CD4-positive, alpha-beta memory T cell (primary cell): ENCODE results near the gene CASS4. TPM values are rescaled to one million over a fixed set of nuclear protein-coding genes. Genes with fewer than 3 reads are reported as not detected.

Experiments used
- CTCF ChIA-PET: fragments of 350-600 bp; sonication (Branson Sonifier 250); formaldehyde crosslinking; loops from one replicate; lab custom pipeline; 2021; ENCODE audit warnings: inconsistent platforms; ENCODE audit not compliant: partially characterized antibody; lab: Charles Lee
- POLR2A ChIA-PET: fragments of 350-600 bp; sonication (Branson Sonifier 250); formaldehyde crosslinking; loops from one replicate; lab custom pipeline; 2021; ENCODE audit not compliant: partially characterized antibody; lab: Charles Lee
- DNase-seq, 5 donors: peaks; one replicate each; pipeline versions ENCODE4 v3.0.0 to v3.0.0-alpha.2; 2020 to 2022; ENCODE audit warnings: mixed read lengths in 1 of 5
- H3K27ac ChIP-seq: one replicate; pipeline ENCODE4 v1.7.0; 2013; ENCODE audit warnings: low read depth, low read length
- H3K27me3 ChIP-seq: 2 replicates; pipeline ENCODE4 v1.7.0; 2013; ENCODE audit warnings: mild to moderate bottlenecking, low read length, moderate library complexity; ENCODE audit not compliant: insufficient read depth
- H3K36me3 ChIP-seq: 2 replicates; pipeline ENCODE4 v1.7.0; 2013; ENCODE audit warnings: mild to moderate bottlenecking, low read length, moderate library complexity; ENCODE audit not compliant: insufficient read depth
- H3K4me1 ChIP-seq: 2 replicates; pipeline ENCODE4 v1.7.0; 2013; ENCODE audit warnings: mild to moderate bottlenecking, low read length, moderate library complexity; ENCODE audit not compliant: insufficient read depth
- H3K4me3 ChIP-seq, 2 donors: one replicate each; pipeline ENCODE4 v1.7.0; 2013; ENCODE audit warnings: low read length in 2 of 2, mild to moderate bottlenecking in 1 of 2
- H3K9me3 ChIP-seq, 2 donors: one replicate each; pipeline ENCODE4 v1.7.0; 2013; ENCODE audit warnings: low read length in 2 of 2, control low read depth in 1 of 2; ENCODE audit not compliant: control insufficient read depth in 1 of 2
- H3K27ac Mint-ChIP-seq, 7 donors: one replicate each; pipeline ENCODE4 v1.8.0; 2020 to 2021; ENCODE audit warnings: mixed read lengths in 7 of 7, mild to moderate bottlenecking in 6 of 7, inconsistent platforms in 3 of 7, moderate library complexity in 3 of 7
- H3K27me3 Mint-ChIP-seq, 2 donors: one replicate each; pipeline ENCODE4 v1.8.0; 2020 to 2021; ENCODE audit warnings: mixed read lengths in 2 of 2
- H3K36me3 Mint-ChIP-seq, 2 donors: one replicate each; pipeline ENCODE4 v1.8.0; 2020 to 2021; ENCODE audit warnings: mixed read lengths in 2 of 2, inconsistent platforms in 1 of 2, mild to moderate bottlenecking in 1 of 2
- H3K4me1 Mint-ChIP-seq, 4 donors: one replicate each; pipeline ENCODE4 v1.8.0; 2020 to 2021; ENCODE audit warnings: mixed read lengths in 4 of 4, mild to moderate bottlenecking in 1 of 4
- H3K4me3 Mint-ChIP-seq, 8 donors: one replicate each; pipeline ENCODE4 v1.8.0; 2020 to 2021; ENCODE audit warnings: mixed read lengths in 8 of 8, mild to moderate bottlenecking in 7 of 8, moderate library complexity in 6 of 8, inconsistent platforms in 3 of 8
- H3K9me3 Mint-ChIP-seq, 8 donors: one replicate each; pipeline ENCODE4 v1.8.0; 2020 to 2021; ENCODE audit warnings: mixed read lengths in 8 of 8, mild to moderate bottlenecking in 5 of 8, inconsistent platforms in 3 of 8, moderate library complexity in 1 of 8
- intact Hi-C: fragments of 100-400 bp; cut with micrococcal nuclease; formaldehyde crosslinking; loops from one replicate; pipeline ENCODE4 v1.15.1; 2023
- polyA plus RNA-seq, 2 donors: library from polyadenylated mRNA; unstranded; fragments of 300-500 nt; fragmentation: Illumina TruSeq; gene quantifications; one replicate each; pipeline ENCODE4 v1.2.3, GENCODE V29; 2021
- total RNA-seq, 2 experiments: library from RNA; stranded (reverse); gene quantifications; one replicate each; pipeline ENCODE4 v1.2.3, GENCODE V29; 2021

Gene CASS4
- total and polyA plus RNA-seq, 4 experiments from 2014 or later: 3.3 to 10.9 (median 7.9) TPM

- no peak overlapping the region for H3K4me3 ChIP-seq
- H3K4me3 Mint-ChIP-seq: peak overlapping the region in 6 of 8 donors; percentile 21 to 78 (median 52)
- CTCF ChIA-PET: interaction anchor here (0.7 to 1.1 kb wide), 3 partner anchors 37 to 68 kb away, joined by 3 read pairs; no protein-coding TSS in a partner anchor
- no peaks in the 10 kb centered on the region for H3K27me3 ChIP-seq
- DNase-seq: peak; percentile 49 to 67 (median 55)
- H3K36me3 Mint-ChIP-seq: peaks cover under 1 to 15% of the 10 kb centered on the region in 2 donors
- H3K9me3 ChIP-seq: no peaks in the 10 kb centered on the region
- no peak overlapping the region for H3K27ac ChIP-seq
- H3K27ac Mint-ChIP-seq: peak overlapping the region; percentile 68 to 92 (median 83)
- intact Hi-C loops: no loop called here
- H3K4me1 Mint-ChIP-seq: peaks cover 23 to 68% (median 42%) of the 10 kb centered on the region in 4 donors
- no peaks in the 10 kb centered on the region for H3K27me3 Mint-ChIP-seq
- H3K9me3 Mint-ChIP-seq: peaks cover 0 to under 1% (median 0%) of the 10 kb centered on the region in 8 donors
- H3K36me3 ChIP-seq: peaks cover 4% of the 10 kb centered on the region
- POLR2A ChIA-PET: interaction anchor here (1.1 to 2.1 kb wide), 3 partner anchors 16 to 51 kb away, joined by 3 to 14 read pairs (median 9); partner anchors contain the start of gene CASS4
- peaks cover 57% of the 10 kb centered on the region for H3K4me1 ChIP-seq
Observed at GRCh38 chr20:56463428-56463827, 51.4 kb downstream of the CASS4 start.

- CTCF ChIA-PET: no interaction called here
- H3K27ac Mint-ChIP-seq: peak overlapping the region in 5 of 7 donors; percentile 36 to 76 (median 70)
Observed at GRCh38 chr20:56465997-56466396, 53.9 kb downstream of the CASS4 start.

GRCh38 chr20:56467968-56468315, 55.9 kb downstream of the CASS4 start:
- peaks cover 3% of the 10 kb centered on the region for H3K36me3 ChIP-seq
- H3K9me3 Mint-ChIP-seq: peaks cover 0 to 3% (median 0%) of the 10 kb centered on the region in 8 donors
- no peaks in the 10 kb centered on the region for H3K27me3 Mint-ChIP-seq
- POLR2A ChIA-PET: interaction anchor here (1.0 to 3.5 kb wide), 7 partner anchors 28 to 109 kb away, joined by 3 to 44 read pairs (median 10); partner anchors contain the start of genes AURKA, CASS4, CSTF1 and FAM210B
- H3K4me3 Mint-ChIP-seq: peak overlapping the region; percentile 98 to 100 (median 100)
- no peaks in the 10 kb centered on the region for H3K9me3 ChIP-seq
- H3K27ac Mint-ChIP-seq: peak overlapping the region; percentile 98 to 100 (median 100)
- H3K27me3 ChIP-seq: no peaks in the 10 kb centered on the region
- H3K36me3 Mint-ChIP-seq: peaks cover 10 to 19% of the 10 kb centered on the region in 2 donors
- no peak for DNase-seq
- intact Hi-C loops: loop anchor here (1.0 to 5.0 kb wide), 4 partner anchors 56 to 884 kb away; partner anchors contain the start of genes AURKA, CASS4, CSTF1 and RAE1
- peak overlapping the region; percentile 87 for H3K27ac ChIP-seq
- CTCF ChIA-PET: interaction anchor here (0.6 to 1.7 kb wide), 3 partner anchors 70 to 93 kb away, joined by 4 to 5 read pairs (median 5); partner anchors contain the start of genes AURKA and CSTF1
- peaks cover 24 to 60% (median 40%) of the 10 kb centered on the region in 4 donors for H3K4me1 Mint-ChIP-seq
- peaks cover 48% of the 10 kb centered on the region for H3K4me1 ChIP-seq
- H3K4me3 ChIP-seq: peak overlapping the region; percentile 70 to 99

More at GRCh38 chr20:56465997-56466396, 53.9 kb downstream of the CASS4 start:
- Mint-ChIP-seq H3K9me3 (peaks cover 0 to 3% (median 0%) of the 10 kb centered on the region in 8 donors), H3K27me3 (no peaks in the 10 kb centered on the region), H3K4me1 (peaks cover 27 to 76% (median 48%) of the 10 kb centered on the region in 4 donors), H3K4me3 (no peak overlapping the region), H3K36me3 (peaks cover 8 to 16% of the 10 kb centered on the region in 2 donors)
- H3K36me3 ChIP-seq: no peaks in the 10 kb centered on the region
- no peak overlapping the region for H3K4me3 ChIP-seq
- POLR2A ChIA-PET: no interaction called here
- DNase-seq: no peak
- H3K9me3 ChIP-seq: no peaks in the 10 kb centered on the region
- H3K27ac ChIP-seq: no peak overlapping the region
- peaks cover 63% of the 10 kb centered on the region for H3K4me1 ChIP-seq
- intact Hi-C loops: loop anchor here (5.0 kb wide), 1 partner anchor 886 kb away; the partner anchor contains the start of gene RAE1
- no peaks in the 10 kb centered on the region for H3K27me3 ChIP-seq

GRCh38 chr20:56468316-56469076, 56.4 kb downstream of the CASS4 start, which contains the start of gene RTF2:
Gene RTF2 (plus strand): TSS chr20:56468627. CDS start chr20:56468698, 71 bp downstream.
- Histone ChIP-seq H3K36me3 (peaks cover 8% of the 10 kb centered on the region), H3K9me3 (no peaks in the 10 kb centered on the region), H3K4me1 (peaks cover 43% of the 10 kb centered on the region), H3K27me3 (no peaks in the 10 kb centered on the region), H3K27ac (peak within 1 kb of the TSS; percentile 87), H3K4me3 (peak within 1 kb of the TSS; percentile 70 to 99)
- H3K36me3 Mint-ChIP-seq: peaks cover 14 to 25% of the 10 kb centered on the region in 2 donors
- peaks cover 0 to 3% (median 0%) of the 10 kb centered on the region in 8 donors for H3K9me3 Mint-ChIP-seq
- intact Hi-C loops: loop anchor here (1.0 to 5.0 kb wide), 4 partner anchors 56 to 884 kb away; partner anchors contain the start of genes AURKA, CASS4, CSTF1 and RAE1
- DNase-seq: peak; percentile 93 to 98 (median 96)
- H3K27ac Mint-ChIP-seq: peak within 1 kb of the TSS; percentile 98 to 100 (median 100)
- ChIA-PET CTCF (interaction anchor here (1.0 to 1.7 kb wide), 2 partner anchors 71 to 76 kb away, joined by 4 to 5 read pairs; partner anchors contain the start of genes AURKA and CSTF1), POLR2A (interaction anchor here (0.7 to 3.5 kb wide), 10 partner anchors 8 to 924 kb away, joined by 3 to 44 read pairs (median 6); partner anchors contain the start of genes AURKA, CASS4, CSTF1 and FAM210B)
- peaks cover 22 to 55% (median 36%) of the 10 kb centered on the region in 4 donors for H3K4me1 Mint-ChIP-seq
- peak within 1 kb of the TSS; percentile 98 to 100 (median 100) for H3K4me3 Mint-ChIP-seq
- H3K27me3 Mint-ChIP-seq: no peaks in the 10 kb centered on the region

- Histone ChIP-seq H3K9me3 (no peaks in the 10 kb centered on the region), H3K27me3 (no peaks in the 10 kb centered on the region), H3K27ac (peak overlapping the region; percentile 87), H3K36me3 (peaks cover 14% of the 10 kb centered on the region), H3K4me3 (peak overlapping the region; percentile 15 to 99), H3K4me1 (peaks cover 37% of the 10 kb centered on the region)
- Mint-ChIP-seq H3K27ac (peak overlapping the region; percentile 98 to 100 (median 100)), H3K4me3 (peak overlapping the region; percentile 98 to 100 (median 100)), H3K27me3 (no peaks in the 10 kb centered on the region), H3K4me1 (peaks cover 18 to 49% (median 31%) of the 10 kb centered on the region in 4 donors), H3K9me3 (peaks cover 0 to 3% (median 0%) of the 10 kb centered on the region in 8 donors), H3K36me3 (peaks cover 17 to 29% of the 10 kb centered on the region in 2 donors)
- ChIA-PET POLR2A (interaction anchor here (0.7 to 3.5 kb wide), 10 partner anchors 9 to 923 kb away, joined by 3 to 44 read pairs (median 6); partner anchors contain the start of genes AURKA, CASS4, CSTF1 and FAM210B), CTCF (interaction anchor here (1.0 to 1.7 kb wide), 2 partner anchors 71 to 77 kb away, joined by 4 to 5 read pairs; partner anchors contain the start of genes AURKA and CSTF1)
- peak in 1 of 5 donors; percentile 10 for DNase-seq
- intact Hi-C loops: loop anchor here (5.0 kb wide), 1 partner anchor 883 kb away; the partner anchor contains the start of gene RAE1
Observed at GRCh38 chr20:56469077-56469449, 57.0 kb downstream of the CASS4 start.

- H3K4me3 ChIP-seq: peak overlapping the region in 1 of 2 donors; percentile 6
Observed at GRCh38 chr20:56483970-56484369, 71.9 kb downstream of the CASS4 start.

More at GRCh38 chr20:56483970-56484369, 71.9 kb downstream of the CASS4 start:
- POLR2A ChIA-PET: interaction anchor here (1.5 kb wide), 1 partner anchor 72 kb away, joined by 4 read pairs; the partner anchor contains the start of gene CASS4
- intact Hi-C loops: no loop called here
- DNase-seq: peak in 2 of 5 donors; percentile 9 to 10
- Mint-ChIP-seq H3K27me3 (no peaks in the 10 kb centered on the region), H3K4me3 (peak overlapping the region; percentile 32 to 78 (median 69)), H3K9me3 (peaks cover 0 to 4% (median 0%) of the 10 kb centered on the region in 8 donors), H3K4me1 (peaks cover 22 to 46% (median 33%) of the 10 kb centered on the region in 4 donors), H3K27ac (peak overlapping the region; percentile 77 to 87 (median 85)), H3K36me3 (peaks cover 71 to 89% of the 10 kb centered on the region in 2 donors)
- Histone ChIP-seq H3K9me3 (no peaks in the 10 kb centered on the region), H3K27ac (peak overlapping the region; percentile 10), H3K27me3 (no peaks in the 10 kb centered on the region), H3K36me3 (peaks cover 48% of the 10 kb centered on the region), H3K4me1 (peaks cover 17% of the 10 kb centered on the region)
- CTCF ChIA-PET: interaction anchor here (1.3 kb wide), 1 partner anchor 19 kb away, joined by 3 read pairs; no protein-coding TSS in a partner anchor
